Right hindlimb (tissue), 1 donor: ENCODE data around the gene MICOS13.

Experiments
- DNase-seq: peaks from one replicate; pipeline ENCODE4 v3.0.0-alpha.2; 2018

MICOS13 gene

DNA sequence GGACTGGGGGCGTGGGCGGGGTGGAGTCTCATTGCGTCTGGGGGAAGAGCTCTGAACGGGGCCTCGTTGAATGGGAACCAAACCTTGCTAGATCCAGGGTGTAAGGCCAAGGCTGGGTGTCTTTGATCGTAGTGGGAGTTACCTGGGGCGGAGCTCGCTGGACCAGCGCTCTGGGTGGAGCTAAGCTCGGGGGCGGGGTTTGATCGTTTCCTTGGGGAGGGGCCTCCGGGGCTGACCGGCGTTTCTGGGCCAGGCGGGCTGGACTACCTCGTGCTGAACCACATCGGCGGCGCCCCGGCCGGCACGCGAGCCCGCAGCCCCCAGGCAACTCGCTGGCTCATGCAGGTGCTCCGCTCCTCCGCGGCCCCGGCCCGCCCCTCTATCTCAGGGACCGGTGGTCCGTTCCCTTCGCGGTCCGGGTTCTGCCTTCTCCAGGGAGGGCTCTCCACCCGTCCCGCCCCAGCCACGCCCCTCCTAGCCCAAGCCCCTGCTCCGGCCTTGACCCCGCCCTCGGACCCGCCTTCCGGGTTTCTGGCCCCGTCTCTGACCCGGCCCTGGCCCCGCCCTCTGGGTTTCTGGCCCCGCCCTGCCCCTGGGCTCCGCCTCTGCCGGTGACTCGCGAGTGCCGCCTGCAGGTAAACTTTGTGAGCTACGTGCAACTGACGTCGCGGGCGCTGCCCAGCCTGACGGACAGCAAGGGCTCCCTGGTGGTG, 6.5 kb upstream of the MICOS13 start:
- DNase-seq, result peak; percentile 97

DNA sequence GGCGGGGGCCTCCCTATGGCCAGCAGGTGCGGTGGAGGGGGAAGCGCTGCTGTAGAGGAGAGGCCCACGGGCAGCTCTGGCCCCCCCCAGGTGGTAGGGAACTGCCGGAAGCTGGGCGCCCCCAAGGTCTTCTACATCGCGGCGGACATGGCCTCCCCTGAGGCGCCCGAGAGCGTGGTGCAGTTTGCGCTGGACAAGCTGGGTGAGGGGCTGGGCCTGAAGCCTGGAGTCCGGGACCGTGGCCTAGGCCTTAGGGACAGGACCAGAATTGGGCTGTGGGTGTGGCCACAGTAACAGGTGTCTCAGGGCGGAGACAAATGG, 6.0 kb upstream of the MICOS13 start:
- no peak for DNase-seq

DNA sequence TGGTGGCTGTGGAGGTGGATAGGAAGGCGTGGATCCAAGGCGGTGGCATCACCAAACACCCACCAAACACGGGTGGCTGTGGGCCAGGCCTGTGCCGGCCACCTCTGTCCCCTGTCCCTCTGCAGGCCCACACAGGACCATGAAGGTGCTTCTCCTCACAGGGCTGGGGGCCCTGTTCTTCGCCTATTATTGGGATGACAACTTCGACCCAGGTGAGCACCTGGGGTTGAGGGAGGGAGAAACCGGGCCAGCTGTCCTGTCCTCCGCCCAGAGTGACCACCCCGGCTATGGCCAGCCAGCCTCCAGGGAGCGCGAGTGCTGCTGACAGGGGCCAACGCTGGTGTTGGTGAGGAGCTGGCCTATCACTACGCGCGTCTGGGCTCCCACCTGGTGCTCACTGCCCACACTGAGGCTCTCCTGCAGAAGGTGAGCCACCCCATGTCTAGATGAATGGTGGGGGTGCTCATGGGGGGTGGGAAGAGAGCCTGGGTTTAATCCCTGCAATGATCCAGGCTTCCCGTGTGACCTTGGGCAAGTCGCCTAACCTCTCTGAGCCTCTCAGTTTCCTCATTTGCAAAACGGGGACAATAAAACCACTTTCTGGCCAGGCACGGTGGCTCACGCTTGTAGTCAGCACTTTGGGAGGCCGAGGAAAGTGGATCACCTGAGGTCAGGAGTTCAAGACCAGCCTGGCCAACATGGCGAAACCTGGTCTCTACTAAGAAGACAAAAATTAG, 4.5 kb upstream of the MICOS13 start:
- peak; percentile 23 for DNase-seq

DNA sequence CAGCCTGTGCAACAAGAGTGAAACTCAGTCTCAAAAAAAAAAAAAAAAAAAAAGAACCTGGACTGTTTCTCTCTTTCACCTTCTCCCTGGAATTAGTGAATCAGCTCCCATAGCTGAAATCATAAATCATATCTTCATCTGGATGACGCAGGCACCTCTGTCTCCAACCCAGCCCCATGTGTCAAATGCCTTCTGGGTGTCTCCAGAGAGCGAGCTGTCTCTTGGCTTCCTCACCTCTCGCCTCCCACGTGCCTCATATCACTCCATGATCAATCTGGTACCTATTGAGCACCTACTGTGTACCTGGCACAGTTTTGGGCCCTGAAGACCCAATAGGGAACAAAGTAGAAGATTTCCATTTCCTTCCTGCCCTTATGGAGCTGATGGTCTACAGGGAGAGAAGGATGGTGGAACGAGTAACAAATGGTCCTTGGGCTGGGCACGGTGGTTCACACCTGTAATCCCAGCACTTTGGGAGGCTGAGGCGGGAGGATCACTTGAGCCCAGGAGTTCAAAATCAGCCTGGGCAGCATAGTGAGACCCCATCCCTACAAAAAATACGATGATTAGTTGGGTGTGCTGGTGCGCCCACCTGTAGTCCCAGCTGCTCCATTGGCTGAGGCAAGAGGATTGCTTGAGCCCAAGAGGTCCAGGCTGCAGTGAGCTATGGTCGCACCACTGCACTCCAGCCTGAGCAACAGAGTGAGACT, 3.0 kb upstream of the MICOS13 start:
- no peak for DNase-seq

DNA sequence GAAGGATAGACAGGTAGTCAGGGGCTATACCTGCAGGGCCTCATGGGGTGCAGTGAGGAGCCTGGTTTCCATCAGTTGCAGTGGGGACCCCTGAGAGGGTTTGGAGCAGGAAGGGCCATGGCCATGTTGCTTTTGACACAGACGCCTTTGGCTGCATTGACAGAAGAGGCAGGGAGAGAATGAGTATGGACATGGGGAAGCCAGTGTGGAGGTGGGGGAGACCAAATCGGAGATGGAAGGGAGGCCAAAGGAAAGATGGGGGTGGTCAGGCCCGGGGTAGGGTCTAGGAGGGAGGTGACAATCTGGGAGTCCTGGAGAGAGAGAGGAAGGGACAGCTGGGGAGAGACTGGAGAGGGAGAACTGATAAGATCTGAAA, 1.8 kb upstream of the MICOS13 start:
- no peak for DNase-seq

DNA sequence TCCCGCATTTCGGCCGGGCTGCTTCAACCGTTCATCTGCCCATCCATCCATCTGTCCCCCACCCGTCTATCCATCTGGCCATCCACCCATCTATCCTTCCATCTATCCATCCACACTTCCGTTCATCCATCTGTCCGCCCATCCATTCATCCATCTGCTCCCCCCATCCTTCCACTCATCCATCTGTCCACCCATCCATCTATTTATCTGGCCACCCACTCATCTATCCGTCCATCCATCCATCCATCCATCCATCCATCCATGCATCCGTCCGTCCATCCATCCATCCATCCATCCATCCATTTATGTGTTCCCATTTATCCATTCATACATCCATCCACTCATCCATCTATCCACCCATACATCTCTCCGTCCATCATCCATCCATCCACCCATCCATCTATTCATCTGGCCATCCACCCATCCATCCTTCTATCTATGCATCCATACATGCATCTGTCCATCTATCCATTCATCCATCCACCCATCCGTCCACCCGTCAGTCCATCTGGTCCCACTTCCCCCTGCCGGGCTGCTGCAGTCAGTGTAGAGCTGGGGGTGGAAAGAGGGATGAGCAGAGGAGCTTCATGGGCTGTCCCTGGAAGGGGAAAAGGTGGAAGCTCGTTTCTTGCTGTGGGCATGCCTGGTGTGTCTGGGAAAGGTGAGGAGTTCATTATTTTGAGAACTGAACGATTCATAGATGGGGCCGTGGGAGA, 1.2 kb upstream of the MICOS13 start:
- no peak for DNase-seq

DNA sequence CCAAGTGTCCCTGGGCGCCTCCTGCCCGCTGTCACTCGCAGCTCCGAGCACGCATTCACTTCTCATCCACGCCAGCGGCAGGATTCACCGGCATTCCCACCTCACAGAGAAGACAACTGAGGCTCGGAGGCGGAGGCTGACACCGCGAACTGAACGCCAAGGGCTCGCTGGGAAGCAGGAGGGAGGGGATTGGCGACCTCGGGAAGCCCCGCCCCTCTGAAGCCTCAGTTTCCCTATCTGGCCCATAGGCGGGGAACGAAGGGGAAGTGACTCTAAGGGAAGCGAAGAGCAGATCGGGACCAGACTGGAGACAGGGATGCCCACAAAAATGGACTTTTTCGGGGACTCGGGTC, 256 bp downstream of the MICOS13 start:
- DNase-seq, result no peak

DNA sequence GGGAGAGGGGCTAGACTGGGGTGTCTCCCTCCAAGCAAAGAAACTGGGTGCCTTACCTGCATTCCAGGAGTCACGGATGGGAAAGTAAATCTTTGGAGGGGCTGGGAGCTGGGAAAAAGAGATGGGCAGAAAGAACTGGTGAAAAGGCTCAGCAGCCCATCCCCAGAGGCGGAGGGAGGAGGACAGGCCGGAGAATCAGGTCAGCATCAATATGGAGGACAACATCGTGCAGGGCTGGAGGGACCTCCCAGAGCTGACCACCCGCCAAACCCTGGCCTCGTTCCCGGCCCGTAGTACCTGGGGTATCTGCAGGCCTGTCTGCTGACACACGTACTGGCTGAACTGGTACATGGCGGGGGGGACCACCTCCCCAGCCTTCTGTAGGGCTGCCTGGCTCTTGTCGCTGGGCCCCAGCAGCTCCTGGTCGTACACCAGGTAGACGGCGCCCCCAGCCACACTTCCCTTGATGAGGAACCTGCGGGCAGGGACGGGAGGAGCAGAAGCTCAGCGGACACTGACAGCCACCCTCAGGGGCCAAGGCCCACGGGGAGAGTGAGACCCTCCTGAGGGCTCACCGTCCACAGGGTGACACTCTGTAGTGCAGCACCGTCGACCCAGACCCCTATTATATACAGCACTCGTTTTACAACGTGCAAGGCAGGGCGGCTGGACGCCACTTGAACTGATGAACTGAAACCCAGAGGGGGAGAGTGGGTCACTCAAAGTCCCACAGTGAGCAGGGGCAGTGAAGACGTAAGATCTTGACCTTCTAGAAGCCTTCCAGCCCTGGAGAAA, 830 bp downstream of the MICOS13 start:
- DNase-seq, result no peak

DNA sequence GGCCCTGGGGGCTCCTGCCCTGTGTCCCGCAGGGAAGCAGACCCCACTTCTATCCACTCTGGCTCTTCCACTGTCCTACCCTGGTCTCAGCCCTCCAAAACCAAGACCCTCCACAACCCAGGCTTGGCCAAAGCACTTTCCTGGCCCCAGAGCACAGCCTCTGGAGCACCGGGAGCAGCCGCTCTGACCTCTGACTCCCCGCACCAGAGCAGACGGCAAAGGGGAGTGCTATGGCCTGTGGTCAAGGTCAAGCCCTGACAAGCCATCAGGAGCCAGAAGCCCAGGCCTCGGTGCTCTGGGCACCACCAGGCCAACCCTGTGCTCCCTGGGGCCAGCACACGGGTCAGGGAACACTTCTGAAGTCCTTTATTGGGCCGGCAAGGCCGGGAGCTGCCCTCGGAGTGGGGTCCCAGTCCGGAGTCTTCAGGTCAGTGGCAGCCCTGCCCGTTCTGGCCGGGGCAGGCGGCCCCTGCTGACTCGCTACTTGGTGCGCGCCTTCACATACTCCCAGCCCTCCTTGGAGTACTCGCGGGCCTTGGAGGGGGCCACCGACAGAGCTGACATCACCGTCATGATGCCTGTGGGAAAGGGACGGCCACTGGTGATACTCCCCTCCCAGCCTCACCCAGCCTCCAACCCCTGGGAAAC, 2.1 kb downstream of the MICOS13 start:
- DNase-seq, result no peak

DNA sequence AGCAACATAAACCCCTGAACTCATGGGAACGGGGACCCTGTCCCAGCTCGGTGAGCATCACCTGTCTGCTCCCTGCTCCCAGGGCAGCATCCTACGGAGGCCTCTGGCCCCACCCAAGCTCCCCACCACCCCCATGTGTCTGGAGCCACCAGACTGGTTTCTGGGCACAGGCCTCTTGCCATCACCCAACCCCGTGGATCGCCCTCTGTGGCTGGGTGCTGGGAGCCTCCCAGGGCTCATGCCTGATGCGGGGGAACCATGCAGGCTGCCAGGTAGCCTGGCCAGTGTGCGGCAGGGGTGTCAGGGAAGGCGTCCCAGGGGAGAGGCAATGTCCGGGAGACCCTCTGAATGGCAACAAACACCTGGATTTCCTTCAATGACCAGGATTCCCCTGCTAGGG, 2.7 kb downstream of the MICOS13 start:
- DNase-seq, result no peak

DNA sequence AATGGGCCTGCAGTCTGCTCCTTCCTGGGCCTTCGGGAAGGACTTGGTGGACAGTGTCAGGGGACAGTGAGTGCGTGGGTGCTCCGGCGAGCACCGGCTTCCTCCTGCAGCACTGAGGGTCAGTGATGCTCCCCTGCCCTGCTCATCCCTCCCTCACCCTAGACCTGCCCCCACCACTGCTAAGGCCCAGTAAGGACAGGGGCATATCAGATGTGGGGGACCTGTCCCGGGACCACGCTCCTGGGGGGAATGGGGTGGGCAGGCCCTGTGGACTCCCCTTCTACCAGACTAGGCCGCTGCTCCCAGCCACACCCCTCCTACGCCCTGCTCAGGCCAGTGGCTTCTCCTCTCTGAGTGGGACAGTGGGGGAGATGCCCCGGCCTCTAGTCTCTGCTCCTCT, 3.2 kb downstream of the MICOS13 start:
- no peak for DNase-seq

DNA sequence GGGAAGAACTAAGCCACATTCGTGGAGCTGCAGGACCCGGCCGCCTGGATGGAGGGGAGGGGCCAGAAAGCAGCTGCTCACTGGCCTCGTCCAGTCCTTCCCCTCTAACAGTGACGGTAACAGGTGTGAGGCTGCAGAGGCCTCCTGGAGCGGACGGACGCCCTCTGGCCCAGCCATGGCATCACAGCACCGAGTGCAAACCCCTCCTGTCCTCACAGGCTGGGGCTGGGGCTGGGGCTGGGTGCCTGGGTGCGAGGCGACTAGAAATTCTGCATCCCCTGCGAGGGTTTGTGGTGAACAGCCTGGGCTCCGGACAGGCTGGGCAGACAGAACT, 3.6 kb downstream of the MICOS13 start:
- peak; percentile 49 for DNase-seq

DNA sequence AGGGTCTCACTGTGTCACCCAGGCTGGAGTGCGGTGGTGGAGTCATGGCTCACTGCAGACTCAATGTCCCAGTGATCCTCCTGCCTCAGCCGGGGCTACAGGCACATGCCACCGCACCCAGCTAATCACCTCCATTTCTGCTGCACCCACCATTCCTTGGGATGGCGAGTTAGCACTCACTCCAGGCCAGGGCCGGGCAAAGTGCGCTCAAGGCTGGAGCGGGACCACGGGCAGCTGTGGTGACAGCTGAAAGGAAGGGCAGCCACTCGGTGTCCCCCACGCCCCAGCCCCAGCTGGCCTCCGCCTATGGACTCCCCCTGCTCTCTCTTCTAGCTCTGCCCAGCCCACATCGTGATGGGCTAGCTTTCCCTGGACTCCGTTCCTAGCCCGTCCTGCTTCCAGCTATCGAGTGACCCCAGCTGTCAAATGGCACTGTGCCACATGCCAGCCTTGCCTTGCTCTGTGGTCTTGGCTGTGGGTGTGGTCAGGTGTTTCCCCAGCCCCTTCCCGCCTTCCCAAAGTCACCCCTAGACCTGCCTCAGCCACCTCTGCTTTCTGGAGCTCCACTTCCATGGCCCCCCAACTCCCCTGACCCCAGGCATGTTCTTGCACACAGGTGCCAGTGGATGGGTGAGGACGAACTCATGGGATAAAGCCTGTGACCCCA, 4.1 kb downstream of the MICOS13 start:
- DNase-seq, result peak; percentile 78

DNA sequence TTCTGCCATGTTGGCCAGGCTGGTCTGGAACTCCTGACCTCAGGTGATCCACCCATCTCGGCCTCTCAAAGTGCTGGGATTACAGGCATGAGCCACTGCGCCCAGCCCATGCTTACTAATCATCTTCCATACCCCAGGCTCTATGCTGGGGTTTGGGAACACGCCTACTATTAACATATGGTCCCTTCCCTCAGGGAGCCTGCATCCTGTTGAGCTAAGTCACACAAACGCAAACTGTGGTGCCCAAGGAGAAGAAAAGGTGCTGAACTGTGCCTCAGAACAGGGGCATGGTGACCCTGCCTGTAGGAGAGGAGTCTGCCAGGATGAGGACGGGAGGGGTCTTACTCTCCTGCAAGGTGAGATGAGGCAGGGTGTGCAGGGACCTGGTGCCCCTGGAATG, 5.6 kb downstream of the MICOS13 start:
- no peak for DNase-seq

DNA sequence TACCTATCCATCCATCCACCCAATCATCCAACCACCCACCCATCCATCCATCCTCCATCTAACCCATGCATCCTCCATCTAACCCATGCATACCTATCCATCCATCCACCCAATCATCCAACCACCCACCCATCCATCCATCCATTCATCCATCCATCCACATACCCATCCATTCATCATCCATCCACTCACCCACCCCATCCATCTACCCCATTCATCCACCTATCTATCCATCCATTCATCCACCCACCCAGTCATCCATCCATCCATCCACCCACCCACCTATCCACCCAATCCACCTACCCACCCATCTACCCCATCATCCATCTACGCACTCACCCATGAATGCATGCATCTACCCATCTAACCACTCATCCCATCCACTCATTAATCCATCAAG, 6.6 kb downstream of the MICOS13 start:
- DNase-seq, result no peak

DNA sequence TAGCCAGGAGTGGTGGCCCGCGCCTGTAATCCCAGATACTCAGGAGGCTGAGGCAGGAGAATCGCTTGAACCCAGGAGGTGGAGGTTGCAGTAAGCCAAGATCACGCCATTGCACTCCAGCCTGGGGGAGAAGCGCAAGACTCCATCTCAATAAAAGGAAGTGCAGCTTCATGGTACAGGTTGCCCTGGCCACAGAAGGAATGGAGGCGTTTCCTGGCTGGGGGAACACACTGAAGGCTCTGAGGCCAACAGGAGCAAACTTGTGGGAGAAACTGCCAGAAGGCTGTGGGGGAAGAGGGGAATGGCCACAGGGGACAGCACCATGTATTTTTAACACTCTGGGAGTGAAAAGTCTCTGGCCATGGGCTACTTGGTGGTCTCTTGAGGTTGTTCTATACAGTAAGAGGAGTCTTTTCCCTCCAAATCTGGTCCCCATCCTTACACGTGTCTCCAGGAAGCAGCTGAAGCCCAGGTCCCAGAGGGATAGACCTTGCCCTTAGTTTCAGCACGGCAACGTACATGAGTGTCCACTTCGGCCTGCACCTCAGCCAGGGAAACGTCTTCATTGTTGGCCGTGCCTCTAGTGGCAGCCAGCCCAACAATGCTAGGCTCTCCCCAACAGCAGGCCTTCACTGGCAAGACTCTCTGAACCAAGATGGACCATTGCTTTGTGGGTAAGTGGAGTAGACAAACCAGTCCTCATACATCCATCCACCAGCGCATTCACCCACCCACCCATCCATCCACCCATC, 7.4 kb downstream of the MICOS13 start:
- DNase-seq, result no peak

DNA sequence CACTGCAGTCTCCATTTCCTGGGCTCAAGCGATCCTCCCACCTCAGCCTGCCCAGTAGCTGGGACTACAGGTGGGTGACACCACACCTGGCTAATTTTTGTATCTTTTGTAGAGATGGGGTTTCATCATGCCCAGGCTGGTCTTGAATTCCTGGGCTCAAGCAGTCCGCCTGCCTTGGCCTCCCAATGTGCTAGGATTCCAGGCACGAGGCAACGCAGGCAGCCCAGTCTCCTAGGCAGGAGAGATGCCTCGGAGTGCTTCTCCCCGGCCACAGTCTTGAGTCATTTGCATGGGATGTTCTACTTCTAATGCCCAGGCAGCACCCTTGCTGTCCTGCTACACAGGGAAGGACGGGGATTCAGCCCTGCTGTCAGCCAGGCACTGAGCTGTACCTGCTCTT, 8.7 kb downstream of the MICOS13 start:
- DNase-seq, result no peak

DNA sequence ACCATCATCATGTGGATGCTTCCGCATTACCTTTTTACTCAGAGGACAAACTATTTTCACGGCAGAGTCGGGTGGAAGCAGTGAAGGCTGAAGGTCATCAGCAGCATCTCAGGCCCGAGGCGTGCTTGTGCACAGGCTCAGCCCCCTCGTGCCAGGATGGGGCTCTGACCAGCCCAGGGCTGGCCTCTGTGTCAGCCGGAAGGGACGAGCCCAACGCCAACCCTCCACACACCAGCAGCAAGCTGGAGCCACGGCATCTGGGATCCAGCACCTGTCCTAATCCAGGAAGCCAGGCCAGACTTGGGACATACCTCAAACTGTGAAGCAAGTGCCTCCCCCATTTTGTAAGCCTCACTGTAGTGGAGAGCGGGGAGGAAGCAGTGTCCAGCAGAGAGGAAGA, 11.1 kb downstream of the MICOS13 start:
- no peak for DNase-seq

DNA sequence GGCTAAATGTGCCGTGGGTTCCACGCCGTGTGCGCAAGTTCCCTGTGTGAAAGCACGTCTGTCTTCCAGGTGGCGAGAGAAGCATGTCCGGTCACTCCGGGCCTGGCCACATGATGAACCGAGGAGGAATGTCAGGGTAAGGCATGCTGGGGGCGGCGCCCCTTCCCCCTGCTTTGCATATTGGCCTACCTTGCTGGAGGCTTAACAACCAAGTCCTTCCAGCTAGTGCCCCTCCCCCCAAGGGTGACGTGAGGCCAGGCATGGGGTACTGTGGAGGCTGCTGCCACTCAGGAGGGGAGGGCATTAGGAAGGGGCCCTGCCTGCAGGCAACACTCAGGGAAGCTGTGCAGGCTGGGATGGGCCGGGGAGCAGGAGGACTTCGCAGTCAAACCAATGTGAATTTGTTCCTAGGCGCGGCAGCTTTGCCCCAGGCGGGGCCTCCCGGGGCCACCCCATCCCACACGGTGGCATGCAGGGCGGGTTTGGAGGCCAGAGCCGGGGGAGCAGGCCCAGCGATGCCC, 12.5 kb downstream of the MICOS13 start:
- no peak for DNase-seq

DNA sequence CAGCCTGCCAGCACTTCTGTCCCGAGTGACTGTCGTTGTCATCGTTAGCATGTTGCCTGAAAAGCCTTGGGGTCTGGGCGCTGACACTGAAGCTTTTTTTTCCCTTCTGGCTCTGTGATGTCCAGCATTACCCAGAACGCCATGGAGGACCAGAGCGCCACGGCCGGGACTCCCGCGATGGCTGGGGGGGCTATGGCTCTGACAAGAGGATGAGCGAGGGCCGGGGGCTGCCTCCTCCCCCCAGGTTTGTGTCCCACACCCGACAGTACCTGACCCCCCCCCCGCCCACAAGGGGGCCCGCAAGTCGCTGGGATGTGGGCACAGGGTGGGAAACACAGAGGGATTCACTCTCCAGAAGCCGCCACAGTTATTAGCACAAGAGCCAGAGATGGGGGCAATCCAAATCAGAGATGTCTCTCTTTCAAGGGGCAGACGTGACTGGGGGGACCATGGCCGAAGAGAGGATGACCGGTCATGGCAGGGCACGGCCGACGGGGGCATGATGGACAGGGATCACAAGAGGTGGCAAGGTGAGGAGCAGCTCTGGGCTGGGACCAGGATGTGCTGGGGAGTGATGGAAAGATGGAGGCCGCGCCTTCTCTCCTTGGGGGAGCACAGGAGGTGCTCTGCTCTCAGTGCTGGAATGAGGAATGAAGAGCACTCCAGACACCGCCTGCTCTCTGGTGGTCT, 13.2 kb downstream of the MICOS13 start:
- no peak for DNase-seq
